ENCODE data around the gene HDDC2. TPM values are rescaled to one million over a fixed set of nuclear protein-coding genes. Genes with fewer than 3 reads are reported as not detected.

HDDC2 gene
- total RNA-seq, 1 experiment from 2014 or later, result 95.6 TPM

DNA sequence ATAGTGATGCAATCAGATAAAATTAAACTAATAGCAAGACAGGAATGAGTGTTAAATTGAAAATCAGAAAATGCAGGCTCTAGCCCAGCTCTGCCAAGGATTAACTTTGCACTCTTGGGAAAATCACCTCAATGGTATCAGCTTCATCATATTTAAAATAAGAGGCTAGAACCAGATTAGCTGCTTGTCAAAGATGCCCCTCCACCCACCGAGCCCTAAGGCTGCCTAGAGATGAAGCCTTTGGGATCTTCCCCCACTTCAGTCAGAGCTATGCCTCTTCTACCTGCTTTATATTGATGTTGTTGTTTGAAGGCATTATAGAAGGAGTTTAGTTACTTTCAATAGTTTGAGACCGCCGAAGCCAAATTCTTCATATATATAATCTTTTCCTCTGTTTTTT is 47.4 kb downstream of the HDDC2 start:
- intact Hi-C loops (cut with micrococcal nuclease), result no loop called here
- no peak for ATAC-seq
- Histone ChIP-seq H3K9me3 (ENCODE audit: control insufficient read depth in 1 of 2, insufficient read depth in 1 of 2, low read depth in 1 of 2, low read length in 2 of 2) (no peaks in the 10 kb centered on the region), H3K9me2 (ENCODE audit: insufficient read depth) (no peaks in the 10 kb centered on the region), H3K27ac (ENCODE audit: low read depth, low read length) (no peak overlapping the region), H3K4me3 (replicated peaks in 1 of 2; ENCODE audit: low read depth in 1 of 2, low read length in 2 of 2) (no peak overlapping the region), H3K9ac (ENCODE audit: low read length) (no peak overlapping the region), H3K36me3 (ENCODE audit: control insufficient read depth in 1 of 2, insufficient read depth in 2 of 2, low read length in 2 of 2) (no peaks in the 10 kb centered on the region), H3K4me2 (ENCODE audit: low read length) (no peak overlapping the region), H2AFZ (ENCODE audit: low read depth, low read length, poor library complexity, severe bottlenecking) (no peak overlapping the region), H4K20me1 (ENCODE audit: insufficient read depth) (no peaks in the 10 kb centered on the region), H3K79me2 (ENCODE audit: insufficient read depth, low read length) (no peaks in the 10 kb centered on the region), H3K27me3 (ENCODE audit: insufficient read depth, low read length) (no peaks in the 10 kb centered on the region), H3K4me1 (ENCODE audit: control insufficient read depth in 1 of 2, insufficient read depth in 2 of 2, low read length in 2 of 2) (no peaks in the 10 kb centered on the region)
- TF ChIP-seq SP1 (IDR thresholded peaks at IDR 0.05; ENCODE audit: low read depth) (no peak), TCF7L2 (IDR thresholded peaks at IDR 0.05; ENCODE audit: borderline replicate concordance, extremely low read depth, insufficient read depth, insufficient read length) (no peak), RAD21 (IDR thresholded peaks at IDR 0.05; ENCODE audit: low read depth) (no peak), POLR2AphosphoS5 (IDR thresholded peaks at IDR 0.05; ENCODE audit: low read depth, low read length) (no peak), ZNF274 (IDR thresholded peaks at IDR 0.05; ENCODE audit: low read depth, low read length) (no peak), ELF1 (IDR thresholded peaks at IDR 0.05; ENCODE audit: borderline replicate concordance, low read depth) (no peak), CBX3 (IDR thresholded peaks at IDR 0.05; ENCODE audit: low read depth) (no peak), SRF (IDR thresholded peaks at IDR 0.05; ENCODE audit: low read depth) (no peak), YY1 (IDR thresholded peaks at IDR 0.05; ENCODE audit: extremely low read depth, insufficient replicate concordance, low read depth, low read length) (no peak), FOSL1 (IDR thresholded peaks at IDR 0.05; ENCODE audit: low read depth) (no peak), EZH2 (IDR thresholded peaks at IDR 0.05) (no peak), POLR2A (IDR thresholded peaks at IDR 0.05; ENCODE audit: borderline replicate concordance, extremely low read depth, insufficient read depth, insufficient read length) (no peak)
- TF ChIP-seq, protein P1, sequence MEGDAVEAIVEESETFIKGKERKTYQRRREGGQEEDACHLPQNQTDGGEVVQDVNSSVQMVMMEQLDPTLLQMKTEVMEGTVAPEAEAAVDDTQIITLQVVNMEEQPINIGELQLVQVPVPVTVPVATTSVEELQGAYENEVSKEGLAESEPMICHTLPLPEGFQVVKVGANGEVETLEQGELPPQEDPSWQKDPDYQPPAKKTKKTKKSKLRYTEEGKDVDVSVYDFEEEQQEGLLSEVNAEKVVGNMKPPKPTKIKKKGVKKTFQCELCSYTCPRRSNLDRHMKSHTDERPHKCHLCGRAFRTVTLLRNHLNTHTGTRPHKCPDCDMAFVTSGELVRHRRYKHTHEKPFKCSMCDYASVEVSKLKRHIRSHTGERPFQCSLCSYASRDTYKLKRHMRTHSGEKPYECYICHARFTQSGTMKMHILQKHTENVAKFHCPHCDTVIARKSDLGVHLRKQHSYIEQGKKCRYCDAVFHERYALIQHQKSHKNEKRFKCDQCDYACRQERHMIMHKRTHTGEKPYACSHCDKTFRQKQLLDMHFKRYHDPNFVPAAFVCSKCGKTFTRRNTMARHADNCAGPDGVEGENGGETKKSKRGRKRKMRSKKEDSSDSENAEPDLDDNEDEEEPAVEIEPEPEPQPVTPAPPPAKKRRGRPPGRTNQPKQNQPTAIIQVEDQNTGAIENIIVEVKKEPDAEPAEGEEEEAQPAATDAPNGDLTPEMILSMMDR (IDR thresholded peaks at IDR 0.05 in 2 of 3, conservative IDR thresholded peaks at IDR 0.05 in 1 of 3; ENCODE audit: borderline replicate concordance in 1 of 3, insufficient read depth in 1 of 3, low read depth in 2 of 3, low read length in 2 of 3), result no peak
- TF ChIP-seq, protein P2, sequence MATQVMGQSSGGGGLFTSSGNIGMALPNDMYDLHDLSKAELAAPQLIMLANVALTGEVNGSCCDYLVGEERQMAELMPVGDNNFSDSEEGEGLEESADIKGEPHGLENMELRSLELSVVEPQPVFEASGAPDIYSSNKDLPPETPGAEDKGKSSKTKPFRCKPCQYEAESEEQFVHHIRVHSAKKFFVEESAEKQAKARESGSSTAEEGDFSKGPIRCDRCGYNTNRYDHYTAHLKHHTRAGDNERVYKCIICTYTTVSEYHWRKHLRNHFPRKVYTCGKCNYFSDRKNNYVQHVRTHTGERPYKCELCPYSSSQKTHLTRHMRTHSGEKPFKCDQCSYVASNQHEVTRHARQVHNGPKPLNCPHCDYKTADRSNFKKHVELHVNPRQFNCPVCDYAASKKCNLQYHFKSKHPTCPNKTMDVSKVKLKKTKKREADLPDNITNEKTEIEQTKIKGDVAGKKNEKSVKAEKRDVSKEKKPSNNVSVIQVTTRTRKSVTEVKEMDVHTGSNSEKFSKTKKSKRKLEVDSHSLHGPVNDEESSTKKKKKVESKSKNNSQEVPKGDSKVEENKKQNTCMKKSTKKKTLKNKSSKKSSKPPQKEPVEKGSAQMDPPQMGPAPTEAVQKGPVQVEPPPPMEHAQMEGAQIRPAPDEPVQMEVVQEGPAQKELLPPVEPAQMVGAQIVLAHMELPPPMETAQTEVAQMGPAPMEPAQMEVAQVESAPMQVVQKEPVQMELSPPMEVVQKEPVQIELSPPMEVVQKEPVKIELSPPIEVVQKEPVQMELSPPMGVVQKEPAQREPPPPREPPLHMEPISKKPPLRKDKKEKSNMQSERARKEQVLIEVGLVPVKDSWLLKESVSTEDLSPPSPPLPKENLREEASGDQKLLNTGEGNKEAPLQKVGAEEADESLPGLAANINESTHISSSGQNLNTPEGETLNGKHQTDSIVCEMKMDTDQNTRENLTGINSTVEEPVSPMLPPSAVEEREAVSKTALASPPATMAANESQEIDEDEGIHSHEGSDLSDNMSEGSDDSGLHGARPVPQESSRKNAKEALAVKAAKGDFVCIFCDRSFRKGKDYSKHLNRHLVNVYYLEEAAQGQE (IDR thresholded peaks at IDR 0.05; ENCODE audit: low read depth), result no peak
- TF ChIP-seq, protein P3, sequence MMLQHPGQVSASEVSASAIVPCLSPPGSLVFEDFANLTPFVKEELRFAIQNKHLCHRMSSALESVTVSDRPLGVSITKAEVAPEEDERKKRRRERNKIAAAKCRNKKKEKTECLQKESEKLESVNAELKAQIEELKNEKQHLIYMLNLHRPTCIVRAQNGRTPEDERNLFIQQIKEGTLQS (IDR thresholded peaks at IDR 0.05), result no peak
- TF ChIP-seq, protein P4, sequence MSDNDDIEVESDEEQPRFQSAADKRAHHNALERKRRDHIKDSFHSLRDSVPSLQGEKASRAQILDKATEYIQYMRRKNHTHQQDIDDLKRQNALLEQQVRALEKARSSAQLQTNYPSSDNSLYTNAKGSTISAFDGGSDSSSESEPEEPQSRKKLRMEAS (IDR thresholded peaks at IDR 0.05), result no peak
- DNase-seq (ENCODE audit: low read depth, low spot score), result no peak
- ChIA-PET POLR2A (no interaction called here), RAD21 (ENCODE audit: low non-redundant PET in 1 of 2, low total read pairs in 2 of 2, uncharacterized antibody in 2 of 2, unreplicated experiment in 2 of 2) (no interaction called here), CTCF (interaction anchor here (0.6 kb wide), 1 partner anchor 202 kb away, joined by 3 read pairs; no protein-coding TSS in a partner anchor)
- BruUV-seq (replicated peaks), result no TSS peak

Data from HCT116 (cell line).